GM21723 (cell line): ENCODE results near the gene PPP1R9B.
A peak's percentile ranks its signal among the peaks of the same experiment; 100 is the strongest.

Source experiments
- ATAC-seq: cut with Tn5 transposase; IDR thresholded peaks from one replicate; pipeline ENCODE4 v1.9.1; 2021; ENCODE audit warnings: mild to moderate bottlenecking, moderate library complexity; ENCODE audit not compliant: unreplicated experiment

The PPP1R9B gene

DNA sequence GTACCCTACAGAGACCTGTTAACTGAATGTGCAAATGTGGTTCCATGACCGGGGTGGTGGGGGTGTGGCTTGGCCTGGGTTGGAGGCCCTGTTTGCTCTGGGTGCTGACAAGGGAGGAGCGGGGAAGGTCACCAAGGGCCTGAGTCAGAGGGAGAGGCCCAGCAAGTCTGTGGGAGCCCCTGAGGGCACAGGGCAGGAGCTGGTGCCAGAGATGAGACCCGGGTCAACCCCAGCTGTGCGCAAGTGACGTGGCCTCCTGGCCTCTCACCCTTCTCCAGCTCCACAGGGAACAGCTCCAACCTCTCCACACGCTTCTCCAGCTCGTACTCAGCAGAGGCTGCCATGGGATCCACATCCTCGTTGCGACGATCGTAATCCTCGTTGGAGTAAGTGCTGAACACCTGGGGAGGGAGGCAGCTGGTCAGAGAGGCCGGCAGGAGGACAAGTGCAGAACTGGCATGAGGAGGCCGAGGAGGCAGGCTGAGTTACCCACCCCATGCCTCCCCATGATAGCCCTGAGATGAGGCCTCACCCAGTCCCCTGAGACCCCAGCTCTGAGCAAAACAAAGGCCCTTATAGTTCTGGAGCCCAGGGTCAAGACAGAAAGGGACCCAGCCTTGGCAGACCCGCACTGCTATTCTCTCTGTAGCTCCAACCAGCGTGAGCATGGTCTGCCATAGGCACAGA is 5.5 kb downstream of the PPP1R9B start:
- no peak for ATAC-seq

DNA sequence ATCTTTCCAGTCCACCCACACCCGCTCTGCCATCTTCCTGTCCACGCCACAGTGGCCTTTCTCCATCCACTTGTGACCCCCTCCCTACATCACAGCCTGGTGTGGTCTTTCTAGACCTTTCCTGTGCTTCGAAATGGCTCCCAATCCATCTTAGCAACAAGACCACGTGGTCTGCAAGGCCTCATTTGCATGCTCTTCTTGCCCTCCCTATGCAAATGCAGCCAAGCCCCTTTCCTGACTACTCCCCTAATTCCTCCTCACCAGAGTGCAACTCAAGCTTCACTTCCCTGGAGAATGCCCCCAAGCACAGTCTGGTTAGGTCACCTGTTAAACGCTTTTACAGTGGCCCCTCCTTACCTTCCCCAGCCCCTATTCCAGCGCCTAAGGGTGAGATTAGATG is 6.1 kb downstream of the PPP1R9B start:
- ATAC-seq, result no peak

DNA sequence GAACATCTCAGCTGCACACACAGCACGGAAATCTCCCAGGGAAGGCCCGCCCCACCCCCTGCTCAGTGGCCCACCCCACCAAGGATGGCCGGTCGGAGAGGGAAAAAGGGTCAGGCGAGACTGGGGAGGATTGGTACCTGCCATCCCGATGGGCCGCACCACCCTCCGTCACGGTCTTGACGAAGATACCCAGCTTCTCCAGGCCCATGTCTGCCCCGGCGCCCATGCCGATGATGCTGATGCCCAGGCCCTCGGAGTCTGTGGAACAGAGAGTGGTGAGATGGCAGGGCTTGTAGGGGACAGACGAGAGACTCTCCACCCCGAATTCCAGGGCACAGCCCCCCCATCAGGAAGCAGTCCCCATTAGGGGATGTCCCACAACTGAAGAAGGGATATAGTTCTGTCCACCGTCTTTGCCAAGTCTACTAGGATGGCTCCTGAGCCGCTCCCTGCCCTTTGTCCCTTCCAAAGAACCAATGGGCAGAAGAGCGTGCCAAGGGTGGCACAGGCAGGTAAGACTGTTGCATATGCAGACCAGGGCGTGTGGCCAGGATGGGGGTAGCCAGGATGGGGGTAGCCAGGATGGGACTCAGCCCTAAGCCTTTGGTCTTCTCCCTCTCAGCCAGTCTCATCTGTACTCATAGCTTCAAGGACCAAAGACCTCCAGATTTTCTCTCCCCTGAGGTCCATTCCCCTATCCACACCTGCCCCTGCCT is 6.9 kb downstream of the PPP1R9B start:
- ATAC-seq, result no peak

DNA sequence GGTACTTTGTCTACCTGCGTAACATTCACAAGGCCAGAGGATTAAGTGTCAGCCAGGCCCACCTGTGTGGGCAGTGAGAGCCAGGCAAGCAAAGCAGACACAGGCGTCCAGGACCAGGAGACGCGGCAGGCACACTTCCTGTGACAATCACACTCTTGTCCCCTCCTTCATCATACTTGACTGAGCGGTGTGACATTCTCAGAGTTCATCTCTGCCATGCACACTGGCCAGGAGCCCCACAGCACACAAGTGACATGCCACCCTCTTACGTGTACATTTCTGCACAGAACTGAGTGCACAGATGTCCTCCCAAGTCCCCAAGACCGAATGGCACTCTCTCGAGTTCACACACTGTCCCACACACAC is 8.7 kb downstream of the PPP1R9B start:
- no peak for ATAC-seq

DNA sequence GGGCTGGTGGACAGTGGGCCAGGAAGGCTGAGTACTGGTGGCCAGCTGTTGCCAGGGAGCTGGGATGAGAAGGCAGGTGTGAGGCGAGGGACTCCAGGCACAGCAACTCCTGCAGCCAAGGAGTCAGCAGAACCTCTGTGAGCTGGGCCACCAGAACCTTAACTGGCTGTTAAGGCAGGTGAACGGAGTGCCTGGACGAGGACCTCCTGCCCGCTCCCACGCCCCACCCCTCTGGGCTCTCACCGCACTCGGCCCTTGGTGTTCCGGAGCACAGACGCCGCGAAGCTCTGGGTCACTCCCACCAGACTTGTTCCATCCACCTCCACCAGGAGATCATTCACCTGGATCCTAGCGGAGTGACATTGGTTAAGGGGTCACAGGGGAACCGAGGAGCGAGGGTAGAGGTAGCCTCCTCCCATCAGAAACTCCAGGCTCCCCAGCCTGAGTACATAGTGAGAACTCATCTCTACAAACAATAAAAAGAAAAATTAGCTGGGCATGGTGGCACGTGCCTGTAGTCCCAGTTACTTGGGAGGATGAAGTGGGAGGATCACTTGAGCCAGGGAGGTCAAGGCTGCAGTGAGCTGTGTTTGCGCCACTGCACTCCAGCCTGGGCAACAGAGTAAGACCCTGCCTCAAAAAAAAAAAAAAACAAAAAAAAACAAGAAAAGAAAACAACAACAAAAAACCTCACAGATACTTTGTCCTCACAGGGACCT is 9.3 kb downstream of the PPP1R9B start:
- ATAC-seq, result no peak

DNA sequence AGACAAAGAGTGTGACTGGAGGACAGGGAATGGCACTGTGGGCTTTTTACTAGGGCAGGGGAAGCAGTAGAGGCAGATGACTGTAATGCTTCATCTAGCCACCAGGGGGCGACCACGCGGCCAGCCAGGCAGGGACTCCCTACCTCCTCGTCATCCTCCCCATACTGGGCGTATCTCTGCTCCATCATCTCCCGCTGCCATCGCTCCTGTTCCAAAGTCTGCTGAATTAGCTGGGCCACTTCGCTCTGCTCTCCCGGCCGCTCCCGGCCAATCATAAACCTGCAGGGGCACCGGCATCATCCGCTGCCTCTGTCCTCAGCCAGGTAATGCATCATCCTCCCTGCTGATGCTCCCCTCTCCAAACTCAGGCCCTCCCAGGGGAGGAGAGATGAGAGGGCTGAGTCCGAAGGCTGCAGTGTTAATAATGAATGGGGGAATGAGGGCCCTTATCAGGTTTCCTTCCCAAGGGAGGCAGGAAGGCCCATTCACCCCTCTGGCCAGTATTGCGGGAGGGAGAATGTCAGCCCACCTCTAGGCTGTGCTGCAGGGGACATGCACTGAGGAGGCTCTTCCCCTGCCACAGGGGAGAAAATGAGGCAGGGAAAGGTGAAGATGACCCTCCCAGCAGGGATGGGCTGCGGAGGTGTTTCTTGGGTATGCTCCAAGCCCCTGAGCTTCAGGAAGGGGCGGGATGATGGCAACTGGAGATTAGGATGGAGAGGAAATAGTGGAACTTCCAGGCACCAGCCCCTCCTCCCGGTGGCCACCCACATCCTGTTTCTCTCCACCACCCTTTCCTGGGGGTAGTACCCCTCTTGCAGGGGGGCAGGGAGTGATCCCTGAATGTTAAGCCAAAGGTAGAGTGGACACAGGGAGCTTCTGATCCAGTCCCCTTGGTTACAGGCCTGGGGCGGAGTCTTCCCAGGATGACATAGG is 10.3 kb downstream of the PPP1R9B start:
- peak; percentile 49 for ATAC-seq

DNA sequence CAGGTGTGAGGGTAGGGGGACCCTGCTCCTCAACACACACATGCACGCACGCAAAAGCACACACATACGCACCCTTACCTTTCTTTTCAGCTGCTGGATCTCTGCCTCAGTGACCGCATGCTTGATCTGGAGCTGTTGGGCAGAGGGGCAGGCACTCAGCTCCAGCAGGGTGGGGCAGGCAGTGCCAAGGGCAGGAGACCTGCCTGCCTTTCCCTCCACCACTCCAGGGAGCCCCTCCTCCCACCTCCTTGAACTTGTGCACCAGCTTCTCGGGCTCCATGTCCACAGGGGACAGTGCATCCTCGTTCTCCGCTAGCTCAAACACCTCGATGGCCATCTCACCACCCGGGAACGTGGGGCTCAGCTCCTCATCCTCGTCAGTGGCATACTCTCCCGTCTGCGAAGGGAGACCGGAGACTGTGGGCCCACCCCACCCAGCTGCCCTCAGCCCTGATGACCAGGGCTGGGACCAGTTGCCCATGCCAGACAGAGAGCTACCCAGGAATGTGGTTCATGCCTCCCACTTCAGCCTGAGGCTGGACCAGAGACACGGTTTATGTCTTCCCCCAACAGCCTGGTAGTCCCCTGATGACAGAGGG is 11.2 kb downstream of the PPP1R9B start:
- ATAC-seq, result no peak

DNA sequence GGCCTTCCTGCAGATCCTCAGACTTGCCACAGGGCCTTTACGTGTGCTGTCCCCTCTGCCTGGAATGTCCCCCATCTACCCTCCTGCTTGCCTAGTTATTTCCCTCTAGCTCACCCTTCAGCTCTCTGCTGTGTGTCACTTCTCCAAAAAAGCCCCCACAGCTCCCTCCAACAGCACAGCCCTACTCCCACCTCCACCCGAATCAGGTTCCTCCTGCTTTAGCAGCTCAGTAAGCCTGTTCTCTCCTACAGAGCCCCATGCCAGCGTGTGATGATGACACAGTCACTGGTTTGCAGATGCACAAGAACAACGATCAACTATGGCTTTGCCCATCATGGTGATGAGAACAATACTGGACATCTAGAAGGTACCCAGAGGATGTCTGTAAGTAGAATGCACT is 13.4 kb downstream of the PPP1R9B start:
- ATAC-seq, result no peak

DNA sequence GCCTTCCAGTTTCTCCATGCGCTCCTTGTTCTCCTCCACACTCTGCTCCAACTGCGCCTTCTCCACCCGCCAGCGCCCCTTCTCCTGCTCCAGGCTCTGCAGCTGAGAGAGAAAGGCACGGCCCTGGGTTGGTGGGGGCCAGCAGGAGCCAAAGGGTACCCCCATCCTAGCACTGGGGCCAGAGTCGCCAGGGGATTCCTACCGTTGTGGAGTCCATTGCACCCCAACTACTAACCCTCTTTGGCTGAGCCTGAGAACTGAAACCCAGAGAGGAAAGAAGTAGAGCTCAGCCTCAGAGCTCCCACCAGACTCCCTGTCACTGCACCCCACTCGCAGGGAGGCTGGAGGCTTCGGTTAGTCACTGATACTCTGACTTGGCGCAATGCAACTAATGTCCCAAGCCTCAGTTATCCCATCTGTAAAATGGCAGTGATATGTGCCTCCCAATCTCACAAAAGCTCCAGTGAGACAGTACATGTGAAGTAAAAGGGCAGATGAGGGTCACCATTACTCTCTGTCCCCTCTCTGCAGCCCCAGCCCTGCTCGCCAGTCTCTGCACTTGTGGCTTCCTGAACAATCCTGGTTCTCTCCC is 14.3 kb downstream of the PPP1R9B start:
- ATAC-seq, result no peak

- no peak for ATAC-seq
Observed at GRCh38 chr17:50135316-50136095, 15.0 kb downstream of the PPP1R9B start.

- no peak for ATAC-seq
Observed at GRCh38 chr17:50134206-50135110, 16.0 kb downstream of the PPP1R9B start.

DNA sequence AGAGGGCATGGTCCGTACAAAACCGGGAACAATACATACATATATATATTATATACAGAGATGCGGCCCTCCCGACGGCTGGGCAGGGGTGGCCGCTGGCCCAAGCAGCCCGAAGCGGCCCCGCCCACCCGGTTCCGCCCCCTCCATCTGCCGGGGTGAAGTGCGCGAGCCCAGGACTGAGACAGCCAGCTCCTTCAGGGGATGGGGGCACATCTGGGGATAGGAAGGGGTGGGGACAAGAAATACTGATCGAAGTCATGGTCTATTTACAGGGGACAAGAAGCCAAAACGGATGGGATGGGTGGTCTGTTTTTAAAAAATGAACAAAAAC is 16.7 kb downstream of the PPP1R9B start:
- no peak for ATAC-seq

GRCh38 chr17:50133028-50133768 is 17.3 kb downstream of the PPP1R9B start:
- no peak for ATAC-seq

DNA sequence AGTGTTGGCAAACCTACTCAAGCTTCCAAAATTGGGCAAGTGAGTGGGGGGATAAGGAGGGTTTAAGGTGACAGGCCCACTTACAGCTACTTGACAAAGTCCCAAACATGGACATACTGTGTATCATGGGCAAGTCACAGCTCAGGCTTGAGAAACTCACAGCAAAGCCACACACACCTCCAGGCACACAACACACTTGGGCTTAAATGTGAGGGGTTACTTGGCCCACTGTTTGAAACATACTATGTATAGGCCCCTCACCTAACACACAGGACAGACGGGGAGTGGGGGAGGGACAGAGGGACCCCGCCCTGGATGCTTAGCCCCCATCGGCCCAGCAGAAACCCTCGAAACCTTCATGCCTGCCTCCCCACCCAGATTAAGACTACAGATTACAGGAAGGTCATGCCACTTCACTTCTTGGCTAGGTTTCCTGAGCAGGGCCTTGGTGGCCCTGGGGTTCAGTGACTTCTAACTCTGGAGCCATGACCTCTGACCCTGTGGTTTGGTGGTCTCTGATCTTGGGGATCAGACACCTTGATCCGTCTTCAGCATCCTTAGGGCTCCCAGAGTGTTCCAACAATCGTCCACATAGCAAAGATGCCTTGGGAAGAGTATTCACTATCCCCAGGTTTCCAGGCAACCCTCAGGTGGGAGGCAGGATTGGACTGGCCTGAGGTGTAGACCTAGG is 18.2 kb downstream of the PPP1R9B start:
- ATAC-seq, result no peak

DNA sequence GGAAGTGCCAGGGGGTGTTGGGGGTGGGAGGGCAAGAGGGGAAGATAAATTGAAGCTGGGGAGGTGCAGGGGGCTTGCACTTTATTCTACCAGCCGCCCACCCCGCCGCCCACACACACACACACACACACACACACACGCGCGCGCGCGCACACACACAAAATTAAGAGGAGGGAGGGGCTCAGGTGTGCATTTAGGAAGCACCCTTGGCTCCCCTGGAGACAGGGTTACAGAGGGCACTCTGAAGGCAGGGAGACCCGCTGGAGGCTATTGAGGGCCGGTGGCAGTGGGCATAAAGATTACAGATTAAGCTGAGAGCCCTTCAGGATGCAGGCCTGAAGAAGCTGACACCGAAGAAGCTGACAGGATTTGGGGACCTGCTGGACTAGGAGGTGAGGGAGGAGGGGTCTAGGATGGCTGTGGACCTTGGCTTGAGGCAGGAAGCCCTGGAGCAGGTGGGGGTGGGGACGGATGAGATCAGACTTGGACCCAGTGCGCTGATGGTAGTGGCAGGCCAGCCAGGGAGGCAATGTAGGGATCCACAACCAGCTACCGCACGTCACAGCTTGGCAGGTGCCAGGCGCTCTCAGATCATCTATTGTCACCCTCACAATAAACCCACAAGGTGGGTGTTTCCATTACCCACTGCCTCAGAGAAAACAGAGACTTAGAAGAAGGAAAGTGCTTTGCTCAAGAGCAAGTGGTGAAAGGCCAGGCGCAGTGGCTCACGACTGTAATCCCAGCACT is 19.7 kb downstream of the PPP1R9B start:
- ATAC-seq, result no peak

DNA sequence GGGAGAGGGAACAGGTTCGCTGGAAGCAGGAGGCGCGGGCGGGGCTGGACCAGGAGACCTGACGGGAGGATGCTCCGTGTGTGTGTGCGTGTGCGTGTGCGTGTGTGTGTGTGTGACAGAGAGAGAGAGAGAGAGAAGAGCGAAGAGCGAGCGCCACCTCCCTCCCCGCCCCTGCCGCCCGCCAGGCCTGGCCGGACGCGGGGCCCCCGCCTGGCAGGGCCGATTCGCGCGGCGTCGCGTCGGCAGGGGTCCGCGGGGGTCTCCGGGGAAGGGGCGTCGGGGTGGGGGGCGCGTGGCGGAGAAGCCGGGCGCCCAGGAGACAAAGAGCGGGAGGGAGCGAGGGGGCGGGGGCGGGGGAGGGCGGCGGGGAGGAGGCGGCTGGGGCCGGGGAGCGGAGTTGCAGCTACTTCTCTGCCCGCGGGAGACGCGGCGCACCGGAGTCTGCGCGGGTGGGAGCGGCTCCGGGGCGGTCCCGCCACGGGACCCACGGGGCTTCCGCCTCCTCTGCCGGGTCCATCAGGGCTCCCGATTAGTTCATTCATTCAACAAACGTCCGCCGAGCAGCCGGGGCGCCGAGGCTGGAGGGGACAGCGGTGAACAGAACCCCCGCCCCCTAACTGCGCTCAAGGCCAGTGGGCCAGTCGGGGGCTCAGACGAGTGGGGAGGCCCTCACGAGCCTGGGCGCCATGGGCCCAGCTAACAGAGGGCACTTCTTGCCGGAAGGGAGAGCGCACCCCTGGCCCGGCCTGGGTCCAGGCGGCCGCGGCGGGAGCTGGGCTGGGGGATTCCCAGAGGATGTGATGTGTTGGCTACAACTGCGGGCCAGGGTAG is 20.5 kb downstream of the PPP1R9B start, which contains the start of gene SAMD14:
Gene SAMD14 (minus strand): TSS at position 433 of the 831 bp plus-strand sequence. CDS start 5,201 bp downstream, outside the sequence.
- no peak for ATAC-seq
